CD4-positive, alpha-beta T cell treated with Interleukin-17A for 1 hour (primary cell): ENCODE measurements around the gene RALBP1.
A peak's percentile ranks its signal among the peaks of the same experiment; 100 is the strongest.

Experiments used
- DNase-seq: peaks from one replicate; pipeline ENCODE4 v3.0.0-alpha.2; 2020

The RALBP1 gene

GRCh38 chr18:9552616-9553015 lies 77.3 kb downstream of the RALBP1 start:
- no peak for DNase-seq

- no peak for DNase-seq
These were observed 82.1 kb downstream of the RALBP1 start for GRCh38 chr18:9557250-9557943.

DNA sequence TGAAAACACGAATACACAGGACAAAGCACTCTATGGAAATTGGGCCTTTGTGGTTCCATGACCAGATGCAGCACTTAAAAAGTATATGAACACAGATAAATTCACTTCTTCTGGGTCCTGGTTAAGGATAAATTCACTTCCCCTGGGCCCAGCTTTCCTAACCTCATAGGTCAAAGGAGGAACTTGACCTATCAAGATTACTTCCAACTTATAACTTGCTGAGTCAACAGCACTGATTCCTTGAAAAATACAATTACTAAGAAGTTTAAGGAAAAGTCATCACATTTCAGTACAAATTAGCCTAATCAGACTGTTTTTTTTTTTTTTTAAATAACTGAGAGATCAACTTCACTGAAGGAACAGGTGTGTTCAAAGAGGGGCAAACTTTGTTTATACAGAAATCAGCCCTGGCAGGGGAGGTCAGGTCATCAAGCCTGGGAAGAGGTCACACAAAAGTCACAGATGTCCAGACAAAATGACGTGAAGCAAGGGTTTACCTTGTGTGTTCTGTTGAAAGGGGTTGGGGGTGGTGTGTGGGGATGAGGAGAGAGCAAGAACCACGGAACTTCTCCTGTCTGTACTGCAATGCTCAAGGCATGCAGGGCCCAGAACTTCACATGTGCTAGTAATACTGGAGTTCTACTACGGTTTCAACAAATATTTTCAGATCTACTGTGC lies 83.2 kb downstream of the RALBP1 start:
- DNase-seq, result no peak

GRCh38 chr18:9559253-9559652 lies 83.9 kb downstream of the RALBP1 start:
- no peak for DNase-seq

DNA sequence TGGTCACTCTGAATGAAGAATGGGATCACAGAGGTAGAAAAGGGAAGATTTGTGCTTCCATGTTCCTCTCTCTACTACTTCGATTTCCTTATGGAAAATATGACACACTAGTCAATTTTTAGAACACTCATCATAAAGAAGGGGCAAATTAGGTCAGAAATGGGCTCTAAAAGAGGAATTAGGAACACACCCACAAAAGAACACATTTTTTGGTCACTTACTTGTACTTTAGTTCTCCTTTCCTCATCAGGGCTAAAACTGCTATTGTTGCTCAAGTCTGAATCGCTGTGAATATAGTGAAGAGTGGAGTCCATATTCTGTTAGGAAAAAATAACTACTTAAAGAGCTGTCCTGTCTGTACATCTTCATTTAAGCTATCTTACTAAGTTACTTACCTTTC lies 86.4 kb downstream of the RALBP1 start:
- DNase-seq, result no peak

GRCh38 chr18:9562584-9562983 lies 87.3 kb downstream of the RALBP1 start:
- DNase-seq, result no peak

GRCh38 chr18:9563331-9563730 lies 88.0 kb downstream of the RALBP1 start:
- DNase-seq, result no peak

- no peak for DNase-seq
These were observed 90.1 kb downstream of the RALBP1 start for GRCh38 chr18:9565407-9565806.

GRCh38 chr18:9568186-9568585 lies 92.9 kb downstream of the RALBP1 start:
- no peak for DNase-seq

DNA sequence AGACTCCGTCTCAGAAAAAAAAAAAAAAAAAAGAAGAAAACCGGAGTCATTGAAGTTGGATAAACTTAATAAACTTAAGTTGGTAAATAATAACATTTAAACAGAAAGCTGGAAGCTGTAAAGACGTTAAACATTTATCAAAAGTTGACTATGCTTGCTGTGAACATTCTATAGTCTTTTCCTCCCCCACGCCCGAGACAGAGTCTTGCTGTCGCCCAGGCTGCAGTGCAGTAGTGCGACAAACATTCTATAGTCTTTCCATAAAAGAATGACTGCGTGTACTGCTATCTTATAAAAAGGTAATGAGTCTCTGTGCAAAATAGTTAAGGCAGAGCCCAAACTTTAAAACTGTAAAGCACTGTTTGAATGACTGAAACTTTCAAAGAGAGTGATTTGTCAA lies 93.9 kb downstream of the RALBP1 start:
- DNase-seq, result no peak

DNA sequence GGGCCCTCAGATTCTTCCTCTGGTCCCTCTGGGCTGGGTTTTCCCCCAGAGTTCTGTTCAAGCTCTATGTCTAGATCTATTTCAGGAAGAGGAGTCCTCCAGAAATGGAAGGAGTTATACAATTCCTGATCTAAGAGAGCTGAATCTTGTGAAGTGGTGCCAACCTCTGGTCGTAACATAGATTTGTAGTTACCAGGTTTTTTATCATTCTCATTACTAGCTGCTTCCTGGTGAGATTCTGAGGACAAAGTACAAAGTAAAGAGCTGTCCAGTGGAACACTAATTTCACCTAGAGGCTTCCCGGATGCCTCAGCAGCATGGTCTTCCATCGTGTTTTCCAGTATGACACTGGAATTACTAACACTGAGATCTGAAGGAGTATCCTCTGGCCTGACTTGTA lies 94.9 kb downstream of the RALBP1 start:
- no peak for DNase-seq

GRCh38 chr18:9571546-9571945 lies 96.2 kb downstream of the RALBP1 start:
- no peak for DNase-seq

GRCh38 chr18:9574473-9575115 lies 99.3 kb downstream of the RALBP1 start:
- no peak for DNase-seq

- DNase-seq, result peak; percentile 32
These were observed 100.2 kb downstream of the RALBP1 start for GRCh38 chr18:9575558-9575957.

GRCh38 chr18:9577361-9577760 lies 102.0 kb downstream of the RALBP1 start:
- DNase-seq, result no peak

DNA sequence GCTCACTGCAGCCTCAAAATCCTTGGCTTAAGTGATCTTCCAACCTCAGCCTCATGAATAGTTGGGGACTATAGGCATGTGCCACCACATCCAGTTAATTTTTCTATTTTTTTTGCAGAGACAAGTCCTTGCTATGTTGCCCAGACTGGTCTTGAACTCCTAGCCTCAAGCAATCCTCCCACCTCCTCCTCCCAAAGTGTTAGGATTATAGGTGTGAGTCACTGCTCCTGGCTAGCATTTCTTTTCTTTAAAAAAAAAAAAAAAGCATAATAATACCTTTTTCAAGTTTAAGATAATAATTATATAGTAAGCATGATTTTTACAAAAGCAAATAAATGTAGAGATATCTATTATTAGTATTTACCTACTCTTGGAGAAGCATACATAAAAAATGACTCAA lies 103.0 kb downstream of the RALBP1 start:
- no peak for DNase-seq

- DNase-seq, result no peak
These were observed 106.4 kb downstream of the RALBP1 start for GRCh38 chr18:9581667-9582066.

DNA sequence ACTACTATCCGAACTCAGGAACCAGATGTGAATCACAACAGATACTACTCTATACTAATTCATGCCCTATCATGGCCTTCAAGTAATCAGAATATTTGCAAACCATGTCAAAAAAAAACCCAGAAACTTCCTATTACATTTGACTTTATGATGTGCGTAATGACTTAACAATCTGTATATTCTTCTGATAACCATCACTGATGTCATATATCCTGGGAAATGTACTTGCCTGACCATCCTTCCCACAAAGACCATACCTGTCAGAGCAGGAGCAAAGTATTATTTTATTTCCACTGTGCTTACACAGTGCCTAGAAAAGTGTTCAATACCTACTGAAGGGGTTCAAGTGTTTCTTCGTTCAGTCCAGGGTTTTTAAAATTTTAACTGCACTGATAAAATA lies 111.5 kb downstream of the RALBP1 start:
- no peak for DNase-seq
